ENCODE data around the gene HTR2C.

GRCh38 chrX:114615765-114616164 lies 31.9 kb downstream of the HTR2C start:
- no peak for TF ChIP-seq EP300 (IDR thresholded peaks at IDR 0.05)
- TF ChIP-seq POLR2AphosphoS5 (IDR thresholded peaks at IDR 0.05), result no peak
- TF ChIP-seq CTCF (IDR thresholded peaks at IDR 0.05), result no peak
- no peak for TF ChIP-seq POLR2A (IDR thresholded peaks at IDR 0.05)
